GM10847 (cell line): ENCODE measurements around the gene GGT5.

Source experiments
- POLR2A ChIP-seq: IDR thresholded peaks from 2 replicates; pipeline ENCODE4 v1.6.1; 2011; ENCODE audit not compliant: insufficient read length; ENCODE audit errors: extremely low read depth

GGT5 gene

GRCh38 chr22:24179478-24180210 lies 65.2 kb downstream of the GGT5 start:
- TF ChIP-seq POLR2A: no peak

DNA sequence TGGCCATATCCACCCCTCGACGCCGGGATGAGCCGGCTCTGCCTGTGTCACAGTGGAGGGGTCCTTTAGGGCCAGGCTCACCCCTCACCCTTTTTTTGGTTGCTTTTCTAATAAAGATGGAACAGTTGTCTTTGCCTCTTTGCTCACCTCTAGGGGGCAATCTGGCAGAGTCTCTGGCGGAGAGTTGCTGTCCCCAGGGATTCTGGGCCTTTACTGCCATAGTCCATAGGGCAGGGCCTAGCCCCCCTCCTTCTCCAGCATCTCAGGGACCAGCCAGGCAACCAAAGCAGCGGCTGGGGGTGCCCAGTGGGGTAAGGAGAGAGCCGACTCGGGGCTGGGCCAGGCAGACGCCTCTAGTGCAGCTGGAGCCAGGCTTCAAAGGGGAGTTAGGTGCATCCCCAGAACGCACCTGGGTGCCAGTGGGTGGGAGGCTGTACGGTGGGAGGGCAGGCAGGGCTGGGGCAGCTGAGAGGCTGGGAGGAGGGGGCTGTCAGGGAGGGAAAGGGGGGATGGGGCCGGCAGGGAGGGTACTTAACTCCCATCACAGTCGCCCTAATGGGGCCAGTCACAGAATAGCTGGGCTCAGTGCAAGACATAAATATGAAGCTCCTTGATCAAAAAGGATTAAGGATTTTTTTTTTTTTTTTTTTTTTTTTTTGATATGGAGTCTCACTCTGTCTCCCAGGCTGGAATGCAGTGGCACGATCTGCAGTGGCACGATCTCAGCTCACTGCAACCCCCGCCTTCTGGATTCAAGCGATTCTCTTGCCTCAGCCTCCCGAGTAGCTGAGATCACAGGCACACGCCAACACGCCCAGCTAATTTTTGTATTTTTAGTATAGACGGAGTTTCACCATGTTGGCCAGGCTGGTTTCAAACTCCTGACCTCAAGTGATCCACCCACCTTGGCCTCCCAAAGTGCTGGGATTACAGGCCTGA lies 66.1 kb downstream of the GGT5 start:
- no peak for TF ChIP-seq POLR2A

GRCh38 chr22:24178021-24178431 lies 66.9 kb downstream of the GGT5 start:
- no peak for TF ChIP-seq POLR2A

GRCh38 chr22:24177456-24177855 lies 67.4 kb downstream of the GGT5 start:
- TF ChIP-seq POLR2A: no peak

DNA sequence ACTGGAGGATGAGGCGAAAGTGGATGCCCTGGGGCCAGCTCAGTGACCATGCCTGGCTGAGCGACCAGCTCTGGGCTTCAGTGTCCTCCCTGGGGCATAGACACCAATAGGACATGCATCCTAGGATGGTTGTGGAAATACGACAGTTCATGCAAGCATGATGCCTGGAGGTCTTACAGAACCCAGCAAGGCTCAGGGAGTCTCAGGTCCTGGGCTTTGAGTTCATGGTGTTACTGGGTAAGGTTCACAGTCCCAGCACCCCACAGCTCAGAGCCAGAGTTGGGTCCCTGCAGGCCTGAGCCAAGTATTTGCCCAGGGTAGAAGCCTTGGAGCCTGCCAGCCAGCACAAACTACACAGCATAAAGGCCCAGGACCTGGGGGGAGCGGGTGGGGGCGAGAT lies 67.8 kb downstream of the GGT5 start:
- TF ChIP-seq POLR2A: no peak

GRCh38 chr22:24176630-24177029 lies 68.3 kb downstream of the GGT5 start:
- no peak for TF ChIP-seq POLR2A

GRCh38 chr22:24176040-24176439 lies 68.8 kb downstream of the GGT5 start:
- TF ChIP-seq POLR2A: no peak

DNA sequence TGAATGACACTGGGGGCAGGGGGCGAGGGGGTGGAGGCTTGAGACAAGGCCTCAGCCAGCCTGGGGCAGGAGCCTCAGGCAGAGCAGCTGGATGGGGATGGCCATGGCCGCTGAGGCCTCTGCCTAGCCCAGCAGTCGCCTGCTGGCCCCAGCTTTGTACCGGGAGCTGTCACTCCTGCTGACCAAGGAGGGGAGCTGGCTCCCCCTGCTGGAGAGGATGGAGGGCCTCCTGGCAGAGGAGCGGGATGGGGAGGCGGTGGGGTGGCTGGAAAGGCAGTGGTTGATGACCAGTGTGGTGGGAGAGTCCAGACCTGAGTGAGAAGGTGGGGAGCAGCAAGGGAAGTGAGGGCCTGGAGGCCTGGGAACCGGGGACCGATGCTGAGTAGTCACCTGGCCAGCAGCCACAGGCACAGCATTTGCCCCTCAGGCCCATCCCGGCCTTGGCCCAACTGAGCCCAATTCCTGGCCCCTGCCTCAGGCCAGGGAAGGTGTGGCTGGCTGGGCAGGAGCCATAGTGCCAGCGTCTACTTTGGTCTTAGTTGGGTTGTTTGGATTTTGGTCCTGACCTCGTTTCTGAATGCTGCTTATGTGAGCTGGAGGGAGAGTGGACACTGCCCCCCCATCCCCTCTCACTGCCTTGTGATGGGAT lies 69.6 kb downstream of the GGT5 start:
- no peak for TF ChIP-seq POLR2A

- no peak for TF ChIP-seq POLR2A
Measured at GRCh38 chr22:24171822-24172221, 73.1 kb downstream of the GGT5 start.

DNA sequence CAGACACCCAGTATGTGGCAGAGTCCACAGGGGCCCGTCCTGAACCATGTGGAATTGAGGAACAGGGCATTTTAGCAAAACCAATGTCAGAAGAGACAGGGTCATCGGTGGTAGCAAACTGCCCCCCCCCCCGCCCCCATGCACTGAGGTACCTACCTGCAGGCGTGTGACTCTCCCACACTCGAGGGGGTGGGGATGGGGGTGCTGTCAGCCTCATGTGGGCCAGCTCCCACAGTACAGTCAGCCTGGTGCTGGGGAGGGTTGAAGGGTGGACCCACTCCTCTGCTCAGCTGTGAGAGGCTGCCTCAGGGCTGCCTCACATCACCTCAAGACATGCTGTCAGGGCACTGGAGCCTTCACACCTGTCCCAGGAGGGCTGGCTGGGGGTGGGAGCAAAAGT lies 74.2 kb downstream of the GGT5 start:
- TF ChIP-seq POLR2A: no peak

DNA sequence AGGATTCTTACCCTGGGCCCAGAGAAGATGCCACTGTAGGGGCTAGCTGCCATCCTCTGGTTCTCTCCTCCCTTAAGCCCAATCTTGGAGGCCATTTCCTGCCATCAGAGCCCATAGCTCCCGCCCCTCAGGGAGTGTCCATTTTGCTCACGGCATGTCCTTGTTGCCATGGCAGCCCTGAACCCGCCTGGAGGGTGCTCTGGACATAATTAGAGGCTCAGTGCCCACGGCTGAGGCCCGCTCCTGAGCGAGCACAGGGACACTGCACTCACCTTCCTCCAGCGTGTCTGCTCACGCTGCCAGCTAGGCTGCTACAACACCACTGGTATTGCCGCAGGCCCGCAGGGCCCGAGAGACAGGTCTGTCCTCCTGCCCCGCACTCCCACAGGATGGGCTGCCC lies 74.7 kb downstream of the GGT5 start:
- TF ChIP-seq POLR2A: no peak
